Gastroesophageal sphincter (tissue), 3 donors: Measurements from ENCODE around the gene JAM3.

Experiments used
- EP300 ChIP-seq: sonication (generic); formaldehyde crosslinking; IDR thresholded peaks from one replicate; pipeline ENCODE4 v1.6.1; 2017; ENCODE audit warnings: antibody characterized with exemption, mild to moderate bottlenecking
- POLR2A ChIP-seq, 2 donors: fragments of 450-650 bp; IDR thresholded peaks; one replicate each; pipeline ENCODE4 v1.6.1; 2017; ENCODE audit warnings: antibody characterized with exemption in 2 of 2, mild to moderate bottlenecking in 2 of 2, moderate library complexity in 1 of 2
- POLR2AphosphoS5 ChIP-seq: sonication (generic); formaldehyde crosslinking; IDR thresholded peaks from one replicate; pipeline ENCODE4 v1.6.1; 2017; ENCODE audit warnings: antibody characterized with exemption
- TF ChIP-seq, protein P1 (sequence below), 4 experiments: fragments of 200-600 bp in 2 of 4; fragments of 450-650 bp in 2 of 4; sonication (generic) in 1 of 4; IDR thresholded peaks; one replicate each; pipeline ENCODE4 v1.5.1; 2017 to 2019; ENCODE audit warnings: antibody characterized with exemption in 4 of 4, mild to moderate bottlenecking in 2 of 4, moderate library complexity in 2 of 4

GRCh38 chr11:134139303-134139872 lies 70.5 kb downstream of the JAM3 start:
- TF ChIP-seq, protein P1, sequence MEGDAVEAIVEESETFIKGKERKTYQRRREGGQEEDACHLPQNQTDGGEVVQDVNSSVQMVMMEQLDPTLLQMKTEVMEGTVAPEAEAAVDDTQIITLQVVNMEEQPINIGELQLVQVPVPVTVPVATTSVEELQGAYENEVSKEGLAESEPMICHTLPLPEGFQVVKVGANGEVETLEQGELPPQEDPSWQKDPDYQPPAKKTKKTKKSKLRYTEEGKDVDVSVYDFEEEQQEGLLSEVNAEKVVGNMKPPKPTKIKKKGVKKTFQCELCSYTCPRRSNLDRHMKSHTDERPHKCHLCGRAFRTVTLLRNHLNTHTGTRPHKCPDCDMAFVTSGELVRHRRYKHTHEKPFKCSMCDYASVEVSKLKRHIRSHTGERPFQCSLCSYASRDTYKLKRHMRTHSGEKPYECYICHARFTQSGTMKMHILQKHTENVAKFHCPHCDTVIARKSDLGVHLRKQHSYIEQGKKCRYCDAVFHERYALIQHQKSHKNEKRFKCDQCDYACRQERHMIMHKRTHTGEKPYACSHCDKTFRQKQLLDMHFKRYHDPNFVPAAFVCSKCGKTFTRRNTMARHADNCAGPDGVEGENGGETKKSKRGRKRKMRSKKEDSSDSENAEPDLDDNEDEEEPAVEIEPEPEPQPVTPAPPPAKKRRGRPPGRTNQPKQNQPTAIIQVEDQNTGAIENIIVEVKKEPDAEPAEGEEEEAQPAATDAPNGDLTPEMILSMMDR (IDR thresholded peaks at IDR 0.05): no peak
- TF ChIP-seq EP300 (no peak), POLR2A (IDR thresholded peaks at IDR 0.05) (no peak), POLR2AphosphoS5 (no peak)
